ENCODE results near the gene TSPAN10. TPM values are rescaled to one million over a fixed set of nuclear protein-coding genes. Genes with fewer than 3 reads are reported as not detected.

Gene TSPAN10
- total and polyA plus RNA-seq, 2 of the 13 experiments (the other 11 are each of a cell fraction or from before 2014, with no cell fraction given), result 0.54 to 0.75 TPM

DNA sequence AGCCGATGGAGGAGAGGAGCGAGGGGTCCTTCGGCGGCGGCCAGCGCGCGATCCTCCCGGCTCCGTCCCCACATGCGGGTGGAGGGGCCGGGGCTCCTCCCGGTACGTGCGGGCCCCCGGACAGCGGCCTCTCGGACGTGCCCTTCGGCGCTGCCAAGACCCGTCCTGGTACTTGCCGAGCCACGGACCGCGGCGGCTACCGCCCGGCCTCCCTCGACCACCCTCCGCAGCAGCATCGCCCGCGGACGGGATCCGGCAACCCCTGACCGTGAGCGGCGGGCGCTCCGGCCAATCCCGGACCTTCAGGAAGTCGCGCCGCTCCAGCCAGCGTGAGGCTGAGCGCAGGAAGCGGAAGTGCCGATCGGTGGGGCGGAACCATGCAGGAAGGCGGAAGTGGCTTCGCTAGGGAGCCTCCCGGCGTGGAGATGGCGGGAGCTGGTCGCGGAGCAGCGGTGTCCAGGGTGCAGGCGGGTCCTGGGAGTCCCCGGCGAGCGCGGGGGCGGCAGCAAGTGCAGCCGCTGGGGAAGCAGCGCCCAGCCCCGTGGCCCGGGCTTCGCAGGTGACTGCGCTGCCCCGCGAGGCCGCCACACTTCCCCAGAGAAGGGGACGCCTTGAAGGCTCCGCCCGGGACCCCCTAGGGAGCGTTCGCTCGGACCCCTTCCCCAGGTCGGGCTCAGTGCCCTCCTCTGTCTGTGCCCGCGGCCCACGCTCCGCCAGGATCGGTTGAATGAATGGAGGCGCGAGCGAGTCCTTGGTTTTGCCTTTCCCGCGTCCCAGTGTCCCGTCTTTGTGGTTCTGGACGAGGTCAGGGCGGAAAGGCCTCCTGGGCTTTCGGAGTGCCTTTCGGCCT, 29.6 kb downstream of the TSPAN10 start, which contains the start of the genes CCDC137 and OXLD1 (continued):
- TF ChIP-seq ZBTB8A (CRISPR knock-in tag; IDR thresholded peaks at IDR 0.05; ENCODE audit: borderline replicate concordance, low read depth) (0 out of 2 replicates have a peak, but pooled peaks have one; percentile 35), TCF7 (IDR thresholded peaks at IDR 0.05; ENCODE audit: low read depth) (no peak), RXRA (CRISPR knock-in tag; IDR thresholded peaks at IDR 0.05) (peak; percentile 79; the same call in 1 of the 2 replicates), ZNF441 (CRISPR knock-in tag; IDR thresholded peaks at IDR 0.05; ENCODE audit: borderline replicate concordance) (peak; percentile 54; the same call in 1 of the 2 replicates), ZNF773 (CRISPR knock-in tag; IDR thresholded peaks at IDR 0.05; ENCODE audit: borderline replicate concordance) (peak; percentile 91; the same call in 1 of the 2 replicates), ZNF280D (CRISPR knock-in tag; IDR thresholded peaks at IDR 0.05) (0 out of 2 replicates have a peak, but pooled peaks have one; percentile 6), ZNF30 (CRISPR knock-in tag; IDR thresholded peaks at IDR 0.05) (no peak), ZZZ3 (CRISPR knock-in tag; IDR thresholded peaks at IDR 0.05; ENCODE audit: borderline replicate concordance) (peak; percentile 96), FOXO1 (CRISPR knock-in tag; IDR thresholded peaks at IDR 0.05) (peak; percentile 16; the same call in 1 of the 2 replicates), SPEN (CRISPR knock-in tag; IDR thresholded peaks at IDR 0.05; ENCODE audit: low read depth) (peak; percentile 95), CHD4 (IDR thresholded peaks at IDR 0.05; ENCODE audit: borderline replicate concordance, low read length) (no peak), ZNF629 (CRISPR knock-in tag; conservative IDR thresholded peaks at IDR 0.05) (no peak), RFX5 (IDR thresholded peaks at IDR 0.05; ENCODE audit: low read depth, low read length) (peak; percentile 43; the same call in 1 of the 2 replicates), ZNF577 (CRISPR knock-in tag; IDR thresholded peaks at IDR 0.05; ENCODE audit: borderline replicate concordance, low read depth) (no peak; the same call in 1 of the 2 replicates), XBP1 (CRISPR knock-in tag; IDR thresholded peaks at IDR 0.05) (no peak), KLF16 (CRISPR knock-in tag; IDR thresholded peaks at IDR 0.05) (no peak; a peak in 2 of 4 replicates), SOX13 (IDR thresholded peaks at IDR 0.05) (no peak), SOX13 (CRISPR knock-in tag; conservative IDR thresholded peaks at IDR 0.05 in 1 of 2, IDR thresholded peaks at IDR 0.05 in 1 of 2) (peak in 1 of 2 experiments; percentile 40; a peak in 1 of 4 replicates), MED13 (CRISPR knock-in tag; IDR thresholded peaks at IDR 0.05) (peak; percentile 22; the same call in 1 of the 2 replicates), ZNF883 (CRISPR knock-in tag; IDR thresholded peaks at IDR 0.05; ENCODE audit: not compliant biosample characterization) (peak; percentile 91), ZNF782 (CRISPR knock-in tag; IDR thresholded peaks at IDR 0.05; ENCODE audit: borderline replicate concordance) (peak; percentile 59; the same call in 1 of the 2 replicates)
- TF ChIP-seq, protein P1, sequence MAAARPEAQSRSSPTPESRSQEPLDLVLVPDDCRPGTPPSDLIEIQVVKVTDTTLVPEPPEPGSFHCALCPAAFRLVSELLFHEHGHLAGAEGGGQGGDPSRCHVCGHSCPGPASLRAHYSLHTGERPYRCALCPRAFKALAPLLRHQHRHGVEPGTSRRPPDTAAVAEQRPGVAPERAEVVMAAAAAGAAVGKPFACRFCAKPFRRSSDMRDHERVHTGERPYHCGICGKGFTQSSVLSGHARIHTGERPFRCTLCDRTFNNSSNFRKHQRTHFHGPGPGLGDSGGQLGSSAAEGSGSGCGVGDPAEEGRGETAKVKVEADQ (CRISPR knock-in tag; IDR thresholded peaks at IDR 0.05; ENCODE audit: borderline replicate concordance), result peak; percentile 62; the same call in 1 of the 2 replicates

Measured in HepG2 (cell line).